HCEC 1CT (cell line): Measurements from ENCODE around the gene EFL1.

Experiments used
- DNase-seq: peaks from one replicate; pipeline ENCODE4 v3.0.0-alpha.2; 2017

EFL1 gene

DNA sequence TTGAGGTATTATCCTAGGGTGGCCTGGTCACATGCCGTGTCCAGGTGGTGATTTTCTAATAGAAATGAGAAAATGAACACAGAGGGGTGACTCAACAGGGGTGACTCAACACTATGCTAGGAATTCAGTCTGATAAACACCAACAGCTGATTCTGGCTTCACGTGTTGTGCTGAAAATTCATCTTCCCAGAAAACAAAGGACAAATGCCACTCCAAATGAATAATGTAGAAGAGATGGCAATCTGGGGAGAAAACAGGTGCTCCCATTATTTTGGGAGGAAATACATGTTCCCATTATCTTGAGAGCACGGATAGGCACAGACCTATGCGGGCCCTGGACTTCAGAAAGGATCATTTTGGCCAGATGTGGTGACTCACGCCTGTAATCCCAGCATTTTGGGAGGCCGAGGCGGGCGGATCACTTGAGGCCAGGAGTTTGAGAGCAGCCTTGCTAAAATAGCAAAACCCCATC is 115.5 kb downstream of the EFL1 start:
- DNase-seq, result peak; percentile 92

DNA sequence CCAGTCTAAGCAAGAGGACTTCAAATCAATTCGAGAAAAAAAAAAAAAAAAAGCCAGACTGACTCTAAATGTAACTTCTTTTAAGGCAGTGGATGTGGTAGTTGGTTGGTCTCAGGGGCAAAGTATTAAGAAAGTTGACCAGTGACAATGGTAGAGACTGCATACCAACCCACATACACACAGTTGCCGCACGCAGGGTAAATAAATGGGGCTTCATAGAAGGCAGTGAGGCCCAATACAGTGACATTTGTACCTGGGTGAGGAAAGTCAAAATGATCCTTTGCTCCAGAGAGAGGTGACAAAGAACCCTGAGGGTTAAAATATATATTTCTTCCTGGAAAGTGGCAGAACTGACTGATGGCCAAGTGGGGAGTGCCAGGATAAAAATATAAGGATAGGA is 116.0 kb downstream of the EFL1 start:
- no peak for DNase-seq

DNA sequence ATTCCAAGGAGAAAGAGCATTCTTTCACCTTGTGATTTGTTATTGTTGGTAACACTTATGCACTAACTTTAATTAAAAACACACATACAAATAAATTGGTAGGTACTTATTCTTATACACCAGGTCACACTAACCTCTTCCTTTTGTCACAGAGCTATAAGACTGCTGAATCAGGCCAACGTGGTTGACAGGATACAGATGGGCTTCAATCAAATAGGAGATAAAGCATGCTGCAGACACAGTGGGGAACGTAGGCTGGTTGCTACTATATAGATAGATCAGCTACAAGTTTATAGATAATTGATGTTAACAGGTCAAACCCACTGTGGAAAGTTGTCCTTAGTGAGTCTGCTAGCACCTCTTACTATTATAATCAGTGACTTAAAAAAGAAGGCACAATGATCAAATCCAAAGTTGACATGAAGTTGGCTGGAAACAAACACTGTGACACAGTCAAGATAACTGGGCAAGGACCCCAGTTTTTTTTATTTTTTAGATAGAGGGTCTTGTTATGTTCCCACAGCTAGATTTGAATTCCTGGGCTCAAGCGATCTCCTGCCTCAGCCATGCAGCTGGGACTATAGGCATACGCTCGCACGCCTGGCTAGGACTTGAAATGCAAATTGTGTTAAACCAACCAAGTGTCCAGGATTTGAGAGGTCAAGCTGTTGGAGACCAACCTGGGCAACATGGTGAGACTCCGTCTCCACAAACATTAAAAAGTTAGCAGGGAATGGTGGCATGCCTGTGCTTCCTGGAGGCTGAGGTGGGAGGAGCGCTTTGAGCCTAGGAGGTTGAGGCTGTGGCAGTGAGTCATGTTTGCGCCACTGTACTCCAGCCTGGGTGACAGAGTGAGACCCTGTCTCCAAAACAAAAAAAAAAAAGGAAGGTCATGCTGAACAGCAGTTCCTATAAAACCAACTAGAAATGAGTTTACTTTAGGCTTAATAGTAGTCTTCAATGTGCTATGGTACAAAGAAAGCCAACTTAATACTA is 118.8 kb downstream of the EFL1 start:
- DNase-seq, result no peak

DNA sequence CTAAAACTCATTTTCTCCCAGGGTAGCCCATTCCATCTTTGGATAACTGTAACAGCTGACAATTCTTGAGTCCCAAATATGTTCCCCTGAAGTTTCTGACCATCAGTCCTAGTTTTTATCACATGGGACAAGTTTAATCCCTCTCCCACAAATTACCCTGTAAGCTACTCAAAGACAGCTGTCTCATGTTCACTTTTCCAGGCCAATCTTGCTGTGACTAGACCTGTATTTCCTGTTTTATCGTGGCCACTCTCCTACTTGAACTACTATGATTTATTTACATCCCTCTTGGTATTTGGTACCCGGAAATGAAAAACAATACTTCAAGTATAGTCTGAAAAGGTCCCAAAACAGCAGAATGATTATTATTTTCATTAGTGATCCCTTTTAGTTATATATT is 121.6 kb downstream of the EFL1 start:
- no peak for DNase-seq

DNA sequence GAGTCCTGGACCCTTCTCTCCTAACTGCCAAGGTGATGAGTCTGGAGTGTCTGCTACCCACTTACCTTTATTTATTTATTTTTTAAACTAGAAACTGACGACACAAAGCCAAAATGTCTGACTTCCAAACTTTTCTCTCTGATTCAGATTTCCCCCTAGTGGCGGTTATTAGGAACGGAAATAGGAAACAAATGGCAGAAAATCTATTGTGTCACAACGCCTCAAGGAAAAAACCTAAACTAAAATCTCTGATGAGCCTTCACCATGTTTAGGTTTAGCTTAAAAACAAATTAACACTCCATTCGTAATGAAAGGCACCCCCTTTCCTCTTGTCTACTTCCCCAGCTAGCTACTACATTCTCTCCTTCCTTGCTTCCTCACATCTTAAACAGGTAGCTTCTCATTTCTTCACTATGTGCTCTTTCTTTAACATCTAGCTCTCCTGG is 122.7 kb downstream of the EFL1 start:
- DNase-seq, result peak; percentile 70

DNA sequence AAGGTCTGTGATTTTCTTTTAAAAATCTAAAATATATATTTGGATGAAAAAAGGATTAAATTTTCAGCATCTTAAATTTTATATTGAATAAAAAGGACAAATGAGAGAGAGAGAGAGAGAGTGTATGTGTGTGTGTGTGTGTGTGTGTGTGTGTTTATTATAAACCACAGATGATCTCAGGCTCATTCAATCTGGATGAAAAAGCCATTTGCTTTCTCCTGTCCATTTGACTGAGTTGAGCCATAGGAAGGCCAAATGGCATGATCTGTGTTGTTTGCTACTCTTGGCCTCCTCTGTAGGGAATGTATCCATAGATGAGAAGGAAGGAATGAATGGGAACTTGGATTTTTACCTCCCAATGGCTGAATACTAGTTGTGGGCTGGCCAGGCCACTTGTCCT is 124.2 kb downstream of the EFL1 start:
- no peak for DNase-seq

DNA sequence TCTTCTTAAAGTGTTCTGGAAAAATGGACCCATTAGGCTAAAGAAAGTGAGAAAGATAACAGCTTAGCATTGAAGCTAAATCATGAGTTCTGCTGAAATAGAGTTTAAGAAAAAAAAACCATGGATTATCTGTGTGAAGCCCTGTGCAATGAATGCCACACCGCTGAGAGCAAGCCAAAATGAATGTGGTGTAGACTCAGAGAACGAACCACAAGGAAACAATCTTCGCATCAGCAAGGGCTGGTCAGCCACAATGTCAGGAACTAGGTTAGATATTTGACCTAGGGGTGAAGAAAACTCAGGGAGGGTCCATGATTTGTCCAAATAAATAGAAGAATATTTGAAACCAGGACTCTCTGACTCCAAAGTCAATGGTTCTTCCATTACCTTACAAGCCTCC is 125.3 kb downstream of the EFL1 start:
- DNase-seq, result no peak

DNA sequence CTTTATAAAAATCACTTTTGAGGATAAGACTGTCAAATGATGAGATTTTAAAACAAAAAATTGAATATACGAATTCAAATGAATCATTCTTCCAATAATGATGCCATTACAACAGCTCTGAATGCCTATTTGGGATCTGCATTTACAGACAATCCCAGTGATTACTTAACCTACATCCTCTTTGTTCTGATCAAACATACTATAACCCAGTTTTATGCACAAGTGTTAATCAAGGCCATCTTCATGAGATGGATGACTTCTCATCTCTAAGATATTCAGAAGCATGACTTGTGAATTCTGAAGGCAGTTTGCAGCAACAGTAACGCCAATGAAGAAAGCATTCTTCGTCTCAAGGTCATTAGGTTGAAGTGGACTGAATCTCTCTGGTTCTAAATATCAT is 126.4 kb downstream of the EFL1 start:
- DNase-seq, result no peak

DNA sequence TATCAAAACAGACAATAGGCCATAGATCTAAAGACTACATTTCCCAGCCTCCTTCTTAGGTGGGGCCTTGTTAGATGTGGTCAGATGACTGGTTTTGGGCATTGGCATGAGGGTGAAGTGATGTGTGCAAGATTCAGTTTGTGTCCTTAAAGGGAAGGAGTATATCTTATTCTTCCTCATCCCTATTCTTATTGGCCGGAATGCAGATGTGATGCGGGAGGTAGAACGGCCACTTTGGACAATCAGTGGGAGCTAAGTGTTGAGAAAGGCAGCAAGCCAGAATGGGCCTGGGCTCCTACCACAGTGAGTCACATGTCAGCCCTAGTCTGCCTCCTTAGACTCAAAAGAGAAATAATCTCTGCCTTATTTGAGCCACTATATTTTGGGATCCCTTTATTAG is 126.9 kb downstream of the EFL1 start:
- no peak for DNase-seq

DNA sequence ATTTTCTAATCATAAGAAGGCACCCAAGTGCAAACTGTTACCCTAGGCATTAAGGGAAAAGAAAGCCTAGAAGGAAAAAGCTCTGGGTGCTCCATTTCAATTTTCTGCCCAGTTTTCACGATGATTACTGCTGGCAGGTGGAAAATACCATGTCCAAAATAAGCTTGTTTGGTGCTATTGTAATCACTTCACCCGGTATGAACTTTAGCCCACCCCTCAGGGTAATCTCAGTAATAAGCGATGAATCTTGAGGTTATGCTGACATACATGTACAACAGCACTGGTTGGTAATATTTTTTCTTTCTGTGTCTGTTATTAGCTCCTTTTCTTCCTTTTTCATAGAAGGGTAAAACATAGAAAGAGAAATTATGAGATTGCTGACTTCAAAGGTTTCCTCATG is 128.1 kb downstream of the EFL1 start:
- DNase-seq, result no peak

DNA sequence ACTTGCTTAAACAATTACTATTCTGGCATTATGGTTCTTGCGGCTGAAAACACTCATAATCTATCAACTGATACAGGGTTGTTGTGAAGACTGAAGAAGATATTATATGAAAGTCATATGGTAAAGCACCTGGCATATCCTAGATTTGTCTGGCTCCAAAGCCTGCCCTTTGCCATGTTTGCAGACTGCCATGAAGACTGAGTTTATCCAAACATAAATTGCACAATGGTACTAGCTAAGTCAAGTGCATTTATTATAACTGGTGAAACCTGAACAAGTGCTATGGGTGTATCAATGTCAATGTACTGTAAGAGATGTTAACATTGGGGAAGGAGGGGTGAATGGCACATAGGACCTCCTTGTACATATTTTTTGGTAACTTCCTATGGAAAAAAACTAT is 129.3 kb downstream of the EFL1 start:
- DNase-seq, result no peak

DNA sequence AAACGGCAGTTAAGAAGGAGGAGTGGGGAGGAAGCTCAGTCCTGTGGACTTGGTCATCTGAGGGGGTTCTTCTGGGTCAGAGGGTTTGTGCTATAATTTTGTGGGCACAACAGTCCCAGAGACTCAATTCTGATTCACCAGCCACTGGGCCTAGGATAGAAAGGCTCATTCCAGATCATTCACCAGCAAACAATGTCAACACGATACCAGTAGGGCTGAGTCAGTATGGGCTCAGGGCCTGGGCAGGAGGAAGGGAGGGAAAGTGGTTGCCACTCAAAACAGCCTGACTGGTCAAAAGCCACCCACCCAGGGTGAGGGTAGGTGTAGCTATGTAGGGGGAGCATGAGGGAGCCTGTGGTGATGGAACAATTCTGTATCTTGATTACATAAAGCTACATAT is 129.8 kb downstream of the EFL1 start:
- peak; percentile 95 for DNase-seq

DNA sequence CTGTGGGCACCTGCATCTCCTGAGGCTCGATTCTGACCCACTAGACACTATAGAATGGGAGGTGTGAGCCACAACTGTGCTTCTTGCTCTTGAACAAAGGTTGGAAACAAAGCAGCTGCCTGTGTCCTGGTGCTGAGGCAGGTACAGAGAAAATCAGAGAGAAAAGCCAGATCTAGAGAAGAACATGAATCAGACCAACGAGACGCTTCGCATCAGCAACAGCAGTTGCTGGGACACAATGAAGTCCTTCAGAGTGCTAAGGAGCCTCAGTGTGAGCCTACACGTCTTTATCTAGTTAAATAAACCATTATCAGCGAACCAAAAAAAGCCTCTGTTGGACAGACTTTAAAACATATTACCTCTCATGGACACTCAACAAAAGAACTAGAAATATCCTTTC is 130.4 kb downstream of the EFL1 start:
- no peak for DNase-seq

DNA sequence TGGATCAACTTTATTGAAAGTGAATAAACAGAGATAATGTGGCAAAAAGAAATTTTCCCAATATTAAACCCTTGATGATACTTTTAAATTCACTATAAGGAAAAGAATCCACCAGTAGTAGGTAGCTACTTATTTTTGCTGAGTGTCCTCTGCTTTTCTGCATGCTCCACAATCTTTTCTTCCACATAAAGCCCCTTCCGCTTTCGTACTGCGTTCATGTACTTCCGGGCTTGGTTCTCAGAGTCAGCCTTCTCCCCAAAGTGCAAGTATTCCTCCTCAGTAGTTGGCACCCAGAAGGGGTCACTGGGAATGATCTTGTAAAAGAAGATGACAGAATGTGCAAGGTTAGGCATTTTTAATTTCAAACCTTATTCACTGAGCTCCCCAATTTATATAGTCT is 132.3 kb downstream of the EFL1 start:
- peak; percentile 42 for DNase-seq

DNA sequence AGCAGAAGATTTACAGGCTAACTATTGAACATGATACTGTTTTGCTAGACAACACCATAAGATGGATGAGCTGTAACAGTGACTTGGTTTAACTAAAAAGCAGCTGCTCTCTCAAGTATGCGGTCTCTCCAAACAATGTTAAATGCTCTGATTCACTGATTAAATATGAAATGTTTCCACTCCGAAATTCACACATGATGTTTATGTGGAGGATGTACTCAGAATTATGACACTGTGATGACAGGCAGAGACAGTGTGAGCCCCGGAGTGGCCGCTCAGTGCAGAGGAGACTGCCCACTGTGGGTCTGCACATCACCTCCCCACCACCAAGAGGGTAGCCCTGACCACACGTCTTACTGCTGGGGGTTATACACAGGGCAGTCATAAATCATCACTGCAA is 132.8 kb downstream of the EFL1 start:
- peak; percentile 96 for DNase-seq

DNA sequence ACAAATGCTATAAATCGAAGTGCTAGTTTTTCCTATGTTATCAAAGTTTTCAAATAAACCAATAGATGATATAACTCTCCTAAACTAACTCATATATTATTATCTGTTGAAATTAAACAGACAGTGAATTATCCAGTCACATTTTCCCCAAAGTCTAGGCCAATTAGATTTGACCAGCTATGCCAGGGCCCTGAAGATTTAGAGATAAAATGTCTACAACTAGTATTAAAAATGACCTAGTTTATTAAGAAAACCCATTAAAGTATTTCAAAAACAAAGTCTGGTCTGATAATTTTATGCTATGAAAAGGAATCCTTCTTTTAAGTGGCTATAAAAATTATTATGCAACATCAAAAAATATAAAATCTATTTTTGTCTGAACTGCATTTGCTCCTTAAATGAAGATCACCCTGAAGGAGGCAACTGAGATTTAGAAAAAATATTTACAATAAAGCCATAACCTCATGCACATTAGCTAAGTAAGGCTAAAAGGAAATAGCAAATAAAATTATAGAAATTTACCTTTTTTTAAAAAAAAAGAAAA is 133.3 kb downstream of the EFL1 start:
- DNase-seq, result no peak

DNA sequence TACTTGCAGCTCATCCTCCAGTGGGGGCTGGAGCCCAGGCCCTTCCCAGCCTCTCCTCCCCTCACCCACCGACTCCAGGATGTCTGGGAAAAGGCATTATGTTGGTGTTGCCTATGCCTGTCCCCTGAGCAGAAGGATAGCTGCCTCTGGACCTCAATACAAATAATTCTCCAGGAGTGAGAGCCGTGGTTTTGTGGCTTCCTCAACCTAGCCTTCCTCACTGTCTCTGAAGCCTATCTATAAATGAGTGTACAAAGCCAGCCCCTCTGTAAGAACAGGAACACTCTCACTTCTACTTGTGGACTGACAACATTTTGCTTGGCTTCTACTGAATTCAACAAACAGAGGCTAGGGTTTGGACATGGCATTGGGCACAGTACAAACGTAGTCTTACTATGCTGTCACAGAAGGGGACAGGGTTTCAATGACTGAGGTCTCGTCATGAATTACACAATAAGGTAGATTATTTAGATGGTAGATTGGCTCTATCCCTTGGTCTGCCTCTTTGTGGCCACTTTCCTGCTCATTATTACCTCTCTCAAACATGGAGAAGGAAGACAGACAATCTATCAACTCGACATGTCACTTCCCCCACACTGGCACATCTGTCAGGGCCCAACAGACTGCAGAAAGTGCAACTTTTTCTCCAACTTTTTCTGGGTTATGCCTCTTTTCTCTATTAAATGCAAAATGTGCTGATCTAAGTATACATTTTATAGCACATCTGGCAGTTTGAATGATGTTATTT is 134.0 kb downstream of the EFL1 start:
- DNase-seq, result no peak

DNA sequence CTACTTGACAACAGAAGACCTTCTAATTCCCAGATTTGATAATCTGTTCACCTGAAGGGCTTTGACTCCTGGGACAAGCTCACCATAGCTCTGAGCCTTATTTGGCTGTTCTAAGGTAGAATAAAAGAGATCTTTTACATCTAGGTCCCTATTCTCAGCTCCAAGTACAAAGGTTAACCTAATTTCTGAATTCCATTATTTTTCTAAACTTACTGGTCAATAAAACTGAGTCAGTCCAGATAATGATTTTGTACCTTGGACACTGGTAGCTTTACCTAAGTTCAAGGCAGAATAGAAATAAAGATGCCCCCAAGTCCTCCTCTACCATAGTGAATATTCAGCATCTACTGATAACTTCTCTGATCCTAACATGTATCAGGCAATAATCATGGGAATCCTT is 135.0 kb downstream of the EFL1 start:
- no peak for DNase-seq

DNA sequence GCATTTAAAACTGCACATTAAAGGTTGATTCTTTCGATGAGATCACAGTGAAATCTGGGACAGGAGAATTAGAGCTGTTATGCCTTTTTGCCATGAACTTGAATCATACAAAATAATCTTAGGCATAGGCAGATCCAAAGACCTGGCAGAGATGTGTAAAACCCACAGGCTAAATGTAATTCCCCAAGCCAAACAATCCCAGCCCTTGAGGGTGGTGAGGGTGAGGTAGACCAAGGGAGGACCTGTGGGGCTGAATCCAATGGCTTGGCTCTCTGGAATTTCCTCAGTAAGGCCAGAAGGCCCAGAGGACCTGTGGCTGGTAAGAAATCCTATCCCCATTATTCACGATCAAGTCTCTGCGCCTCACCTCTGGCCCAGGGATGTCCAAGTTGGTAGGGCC is 136.2 kb downstream of the EFL1 start:
- no peak for DNase-seq

DNA sequence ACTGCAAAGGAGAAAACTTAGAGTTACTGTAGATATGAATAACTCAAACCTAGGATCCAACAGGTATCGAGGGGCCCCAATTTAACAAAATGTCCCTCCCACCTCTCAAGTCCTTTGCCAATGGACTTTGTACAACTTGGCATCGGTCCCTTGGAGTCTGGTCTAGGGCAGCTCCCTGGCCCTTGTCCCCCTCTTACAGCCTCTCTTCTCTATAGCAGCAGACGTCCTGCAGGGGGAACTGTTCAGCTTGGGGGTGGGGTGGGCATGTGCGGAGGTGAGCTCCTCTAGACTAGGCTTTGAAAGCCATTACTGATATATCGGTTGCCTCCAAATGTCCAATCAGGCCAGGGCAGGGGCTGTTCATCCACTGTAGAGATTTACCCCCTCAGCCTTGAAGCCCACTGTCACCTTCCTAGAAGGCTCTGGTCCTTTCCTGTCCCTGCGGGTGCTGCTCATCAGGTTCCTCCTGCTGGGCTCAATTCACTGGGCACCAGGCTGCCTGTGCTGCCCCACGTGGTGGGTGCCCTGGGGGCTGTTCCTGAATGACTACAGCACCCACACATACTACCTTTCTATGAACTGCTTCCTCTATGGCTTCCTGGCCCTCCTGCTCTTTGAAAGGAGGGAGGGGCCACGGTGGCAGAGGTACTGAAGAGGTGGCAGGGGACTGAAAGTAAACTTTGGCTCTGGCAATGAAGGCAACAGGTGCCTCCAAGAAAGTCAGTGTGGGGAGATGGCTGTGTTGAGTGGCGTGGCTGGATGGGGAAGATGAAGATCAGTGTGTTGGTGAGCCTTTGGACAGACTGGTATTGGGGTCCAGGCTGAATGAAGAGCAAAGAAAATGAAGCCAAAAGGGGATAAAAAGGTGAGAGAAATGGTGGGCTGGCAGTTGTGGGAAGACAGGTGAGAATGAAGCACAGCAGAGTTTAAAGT is 137.9 kb downstream of the EFL1 start:
- DNase-seq, result no peak

DNA sequence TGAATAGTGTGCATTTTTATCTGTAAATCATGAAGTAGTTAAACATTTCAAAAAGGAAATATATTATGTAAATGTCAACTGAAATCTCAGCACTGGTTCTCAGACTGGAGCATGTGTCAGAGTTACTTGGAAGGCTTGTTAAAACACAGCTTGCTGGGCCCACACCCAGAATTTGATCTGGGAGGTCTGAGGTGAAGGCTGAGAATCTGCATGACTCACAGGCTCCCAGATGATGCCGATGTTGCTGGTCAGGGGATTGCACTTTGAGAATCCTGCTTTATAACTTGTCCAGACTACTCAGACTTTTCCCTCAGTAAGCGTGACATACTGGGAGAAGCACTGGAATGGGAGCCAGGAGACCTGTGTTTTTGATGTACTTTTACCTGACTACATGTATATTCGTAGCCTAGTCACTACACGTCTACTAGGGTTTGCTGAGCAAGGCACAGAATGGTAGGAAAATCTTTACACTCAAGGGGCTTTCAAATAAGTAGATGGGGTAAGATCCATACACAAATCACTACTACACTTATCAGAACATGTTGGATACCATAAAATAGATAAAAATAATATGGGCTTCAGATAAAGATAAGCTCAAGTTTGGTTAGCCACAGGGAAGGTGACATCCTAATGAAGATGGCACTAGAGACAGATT is 139.7 kb downstream of the EFL1 start:
- peak; percentile 97 for DNase-seq

DNA sequence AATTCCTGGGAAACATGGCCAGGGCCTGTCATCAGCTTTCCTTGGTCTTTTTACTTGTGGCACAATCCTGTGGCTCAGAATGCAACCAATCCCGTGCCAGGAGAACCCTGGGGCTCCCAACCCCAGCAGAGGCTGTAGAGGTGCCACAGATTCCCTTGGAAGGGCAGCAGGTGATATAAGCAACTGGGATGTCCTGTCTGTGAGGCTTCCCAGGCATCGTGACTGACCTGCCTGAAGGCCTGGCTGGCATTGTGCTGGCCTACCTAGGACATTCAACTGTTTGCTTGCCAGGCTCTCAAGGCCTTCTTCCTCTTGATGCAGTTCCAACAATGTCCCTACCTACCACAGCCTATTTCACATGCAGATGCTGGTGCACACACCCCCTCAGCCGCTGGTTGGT is 144.5 kb downstream of the EFL1 start:
- no peak for DNase-seq
